HG03039 (cell line): ENCODE data around the gene UBIAD1.

Source experiments
- ATAC-seq: cut with Tn5 transposase; IDR thresholded peaks from one replicate; pipeline ENCODE4 v1.9.1; 2021; ENCODE audit warnings: mild to moderate bottlenecking, moderate library complexity; ENCODE audit not compliant: unreplicated experiment

UBIAD1 gene

DNA sequence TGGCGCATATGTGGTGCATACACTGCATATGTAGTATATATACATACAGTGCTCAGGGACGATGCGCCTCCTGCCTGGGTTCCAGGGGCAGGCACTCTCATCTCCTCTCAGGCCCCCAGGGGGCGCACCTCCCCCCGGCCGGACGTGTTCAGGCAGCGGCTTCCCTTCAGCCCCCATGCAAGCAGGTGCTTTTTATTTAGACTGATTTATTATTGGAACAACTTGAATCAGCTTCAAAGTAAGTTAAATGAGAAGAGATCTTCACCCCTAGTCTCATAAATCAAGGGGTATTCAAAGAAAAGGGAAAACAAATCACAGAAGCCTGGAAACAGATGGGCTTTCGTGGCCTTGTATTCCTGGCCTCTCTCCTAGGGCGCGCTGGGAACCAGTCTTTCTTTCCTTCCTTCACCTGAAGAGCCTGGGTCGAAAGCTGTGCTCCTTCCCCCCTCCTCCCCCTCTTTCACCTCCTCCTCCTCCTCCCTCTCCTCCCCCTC lies 64.6 kb downstream of the UBIAD1 start:
- ATAC-seq: no peak
